WTC11 (cell line): Measurements from ENCODE around the gene AGR2. TPM values are rescaled to one million over a fixed set of nuclear protein-coding genes. Genes with fewer than 3 reads are reported as not detected.

Experiments used
- ATAC-seq: fragments of 200-7000 bp; cut with Tn5 transposase; 2 replicates; pipeline ENCODE4 v1.10.0; 2021; ENCODE audit warnings: mild to moderate bottlenecking, moderate library complexity
- CTCF ChIA-PET: fragments of 300-600 bp; sonication (Branson Sonifier 250); formaldehyde crosslinking; loops from one replicate; lab custom pipeline; 2021; ENCODE audit warnings: antibody characterized with exemption; lab: Charles Lee
- POLR2A ChIA-PET: fragments of 350-600 bp; sonication (Branson Sonifier 250); formaldehyde crosslinking; loops from one replicate; lab custom pipeline; 2021; ENCODE audit warnings: antibody characterized with exemption; lab: Charles Lee
- DNase-seq: peaks from one replicate; pipeline ENCODE4 v3.0.0; 2021; ENCODE audit warnings: low spot score
- H3K27ac Mint-ChIP-seq: 2 replicates; pipeline ENCODE4 v1.8.0; 2021; ENCODE audit warnings: mixed read lengths
- H3K27me3 Mint-ChIP-seq: 2 replicates; pipeline ENCODE4 v1.8.0; 2021; ENCODE audit warnings: low read depth, mild to moderate bottlenecking, moderate library complexity, mixed read lengths
- H3K36me3 Mint-ChIP-seq: 2 replicates; pipeline ENCODE4 v1.8.0; 2021; ENCODE audit warnings: mixed read lengths
- H3K4me1 Mint-ChIP-seq: 2 replicates; pipeline ENCODE4 v1.8.0; 2022; ENCODE audit warnings: mixed read lengths
- H3K4me3 Mint-ChIP-seq: 2 replicates; pipeline ENCODE4 v1.8.0; 2021; ENCODE audit warnings: mild to moderate bottlenecking, moderate library complexity, mixed read lengths
- H3K9me3 Mint-ChIP-seq: 2 replicates; pipeline ENCODE4 v1.8.0; 2021; ENCODE audit warnings: mixed read lengths
- E2F4 ChIP-seq: sonication (generic); formaldehyde crosslinking; IDR thresholded peaks from 2 replicates; pipeline ENCODE4 v1.8.1; 2022; ENCODE audit warnings: low read depth, mild to moderate bottlenecking, moderate library complexity, missing genetic modification reagents, borderline replicate concordance
- E2F5 ChIP-seq: sonication (generic); formaldehyde crosslinking; IDR thresholded peaks from 2 replicates; pipeline ENCODE4 v1.8.1; 2022; ENCODE audit warnings: mild to moderate bottlenecking, moderate library complexity, missing genetic modification reagents
- ETV6 ChIP-seq: sonication (generic); formaldehyde crosslinking; IDR thresholded peaks from 2 replicates; pipeline ENCODE4 v1.8.1; 2022; ENCODE audit warnings: mild to moderate bottlenecking, missing genetic modification reagents
- GTF2I ChIP-seq: fragments of 250-450 bp; sonication (Bioruptor Pico); conservative IDR thresholded peaks from 2 replicates; pipeline ENCODE4 v1.4.0; 2021; ENCODE audit warnings: mild to moderate bottlenecking
- HMGXB4 ChIP-seq: sonication (generic); formaldehyde crosslinking; IDR thresholded peaks from 2 replicates; pipeline ENCODE4 v1.8.1; 2023; ENCODE audit warnings: mild to moderate bottlenecking, moderate library complexity, missing genetic modification reagents
- KAT7 ChIP-seq: sonication (generic); formaldehyde crosslinking; IDR thresholded peaks from 2 replicates; pipeline ENCODE4 v1.8.1; 2023; ENCODE audit warnings: missing genetic modification reagents, mild to moderate bottlenecking, borderline replicate concordance
- NFATC4 ChIP-seq: fragments of 250-450 bp; sonication (Bioruptor Pico); IDR thresholded peaks from 2 replicates; pipeline ENCODE4 v1.9.0; 2021; ENCODE audit warnings: mild to moderate bottlenecking
- NFE2L1 ChIP-seq: sonication (generic); formaldehyde crosslinking; IDR thresholded peaks from 2 replicates; pipeline ENCODE4 v1.8.1; 2023; ENCODE audit warnings: missing genetic modification reagents
- NR2C2 ChIP-seq: sonication (generic); formaldehyde crosslinking; IDR thresholded peaks from 2 replicates; pipeline ENCODE4 v1.8.0; 2022; ENCODE audit warnings: mild to moderate bottlenecking, missing genetic modification reagents
- NR3C1 ChIP-seq: sonication (generic); formaldehyde crosslinking; conservative IDR thresholded peaks from 2 replicates; pipeline ENCODE4 v1.8.1; 2023; ENCODE audit warnings: low read depth, mild to moderate bottlenecking, missing genetic modification reagents
- RORB ChIP-seq: fragments of 250-450 bp; sonication (Bioruptor Pico); IDR thresholded peaks from 2 replicates; pipeline ENCODE4 v1.9.0; 2021; ENCODE audit warnings: mild to moderate bottlenecking
- TCF7 ChIP-seq: sonication (generic); formaldehyde crosslinking; IDR thresholded peaks from 2 replicates; pipeline ENCODE4 v1.8.0; 2022; ENCODE audit warnings: mild to moderate bottlenecking, low read depth, missing genetic modification reagents, moderate library complexity
- ZNF396 ChIP-seq: fragments of 250-450 bp; sonication (Bioruptor Pico); IDR thresholded peaks from 2 replicates; pipeline ENCODE4 v1.8.0; 2021; ENCODE audit warnings: mild to moderate bottlenecking, moderate library complexity, borderline replicate concordance
- ZNF416 ChIP-seq: fragments of 250-450 bp; sonication (Bioruptor Pico); IDR thresholded peaks from 2 replicates; pipeline ENCODE4 v1.9.0; 2021; ENCODE audit warnings: mild to moderate bottlenecking, inconsistent platforms
- ZNF423 ChIP-seq: fragments of 250-450 bp; sonication (Bioruptor Pico); IDR thresholded peaks from 2 replicates; pipeline ENCODE4 v2.1.2; 2022; ENCODE audit warnings: mild to moderate bottlenecking, moderate library complexity
- ZNF425 ChIP-seq: fragments of 250-450 bp; sonication (Bioruptor Pico); conservative IDR thresholded peaks from 2 replicates; pipeline ENCODE4 v1.9.0; 2021; ENCODE audit warnings: mild to moderate bottlenecking
- total RNA-seq: library from RNA; stranded (reverse); gene quantifications from 3 replicates; pipeline ENCODE4 v1.2.3, GENCODE V29; 2021
- TF ChIP-seq, protein P1 (sequence below): sonication (generic); formaldehyde crosslinking; IDR thresholded peaks from 2 replicates; pipeline ENCODE4 v1.8.0; 2023; ENCODE audit warnings: missing genetic modification reagents, mild to moderate bottlenecking, borderline replicate concordance
- TF ChIP-seq, protein P2 (sequence below): fragments of 250-450 bp; sonication (Bioruptor Pico); IDR thresholded peaks from 2 replicates; pipeline ENCODE4 v2.1.2; 2022; ENCODE audit warnings: mild to moderate bottlenecking, moderate library complexity

AGR2 gene
- total RNA-seq, 1 experiment from 2014 or later: 1.6 TPM

DNA sequence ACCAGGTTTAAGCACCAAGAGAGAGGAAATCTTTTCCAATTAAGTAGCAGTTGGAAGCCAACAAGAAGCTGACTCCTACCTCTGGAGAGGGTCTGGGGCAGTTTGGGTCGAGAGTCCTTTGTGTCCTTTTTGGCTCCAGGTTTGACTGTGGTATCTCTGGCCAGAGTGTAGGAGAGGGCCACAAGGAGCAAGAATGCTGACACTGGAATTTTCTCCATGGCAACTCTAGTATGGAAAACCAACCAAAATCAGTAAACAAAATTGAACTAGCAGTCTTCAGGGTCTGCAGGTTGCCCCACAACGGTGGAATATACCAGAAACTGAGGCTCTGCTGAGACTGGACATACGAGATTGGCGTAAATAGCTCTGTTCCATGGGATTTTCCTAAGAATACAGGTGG, 3.2 kb downstream of the AGR2 start (continued):
- TF ChIP-seq RORB (CRISPR knock-in tag): no peak
- TF ChIP-seq HMGXB4: no peak
- no peak for TF ChIP-seq GTF2I (CRISPR knock-in tag)
- TF ChIP-seq NFE2L1 (CRISPR knock-in tag): no peak
- no peak for TF ChIP-seq NR3C1 (CRISPR knock-in tag)
- TF ChIP-seq, protein P1, sequence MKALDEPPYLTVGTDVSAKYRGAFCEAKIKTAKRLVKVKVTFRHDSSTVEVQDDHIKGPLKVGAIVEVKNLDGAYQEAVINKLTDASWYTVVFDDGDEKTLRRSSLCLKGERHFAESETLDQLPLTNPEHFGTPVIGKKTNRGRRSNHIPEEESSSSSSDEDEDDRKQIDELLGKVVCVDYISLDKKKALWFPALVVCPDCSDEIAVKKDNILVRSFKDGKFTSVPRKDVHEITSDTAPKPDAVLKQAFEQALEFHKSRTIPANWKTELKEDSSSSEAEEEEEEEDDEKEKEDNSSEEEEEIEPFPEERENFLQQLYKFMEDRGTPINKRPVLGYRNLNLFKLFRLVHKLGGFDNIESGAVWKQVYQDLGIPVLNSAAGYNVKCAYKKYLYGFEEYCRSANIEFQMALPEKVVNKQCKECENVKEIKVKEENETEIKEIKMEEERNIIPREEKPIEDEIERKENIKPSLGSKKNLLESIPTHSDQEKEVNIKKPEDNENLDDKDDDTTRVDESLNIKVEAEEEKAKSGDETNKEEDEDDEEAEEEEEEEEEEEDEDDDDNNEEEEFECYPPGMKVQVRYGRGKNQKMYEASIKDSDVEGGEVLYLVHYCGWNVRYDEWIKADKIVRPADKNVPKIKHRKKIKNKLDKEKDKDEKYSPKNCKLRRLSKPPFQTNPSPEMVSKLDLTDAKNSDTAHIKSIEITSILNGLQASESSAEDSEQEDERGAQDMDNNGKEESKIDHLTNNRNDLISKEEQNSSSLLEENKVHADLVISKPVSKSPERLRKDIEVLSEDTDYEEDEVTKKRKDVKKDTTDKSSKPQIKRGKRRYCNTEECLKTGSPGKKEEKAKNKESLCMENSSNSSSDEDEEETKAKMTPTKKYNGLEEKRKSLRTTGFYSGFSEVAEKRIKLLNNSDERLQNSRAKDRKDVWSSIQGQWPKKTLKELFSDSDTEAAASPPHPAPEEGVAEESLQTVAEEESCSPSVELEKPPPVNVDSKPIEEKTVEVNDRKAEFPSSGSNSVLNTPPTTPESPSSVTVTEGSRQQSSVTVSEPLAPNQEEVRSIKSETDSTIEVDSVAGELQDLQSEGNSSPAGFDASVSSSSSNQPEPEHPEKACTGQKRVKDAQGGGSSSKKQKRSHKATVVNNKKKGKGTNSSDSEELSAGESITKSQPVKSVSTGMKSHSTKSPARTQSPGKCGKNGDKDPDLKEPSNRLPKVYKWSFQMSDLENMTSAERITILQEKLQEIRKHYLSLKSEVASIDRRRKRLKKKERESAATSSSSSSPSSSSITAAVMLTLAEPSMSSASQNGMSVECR (CRISPR knock-in tag): no peak
- no peak for TF ChIP-seq NR2C2
- TF ChIP-seq ZNF423 (CRISPR knock-in tag): no peak
- no peak for TF ChIP-seq TCF7 (CRISPR knock-in tag)

DNA sequence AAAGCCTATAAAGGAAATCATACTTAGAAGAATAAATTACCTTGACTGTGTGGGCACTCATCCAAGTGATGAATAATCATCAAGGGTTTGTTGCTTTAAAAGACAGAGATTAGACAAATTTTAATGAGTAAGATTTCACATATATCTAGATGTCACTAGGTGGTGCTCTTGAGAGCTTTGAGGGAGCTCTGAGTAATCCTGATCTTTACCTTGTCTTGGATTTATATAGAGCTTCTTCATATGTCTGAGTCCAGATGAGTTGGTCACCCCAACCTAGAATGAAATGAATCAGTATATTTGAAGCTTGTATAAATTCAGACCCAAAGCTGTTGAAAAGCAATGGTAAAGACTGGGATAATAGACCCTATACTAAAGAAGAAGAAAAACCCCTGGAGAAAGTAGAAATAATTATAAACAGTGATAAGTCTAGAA, 3.7 kb downstream of the AGR2 start:
- CTCF ChIA-PET: interaction anchor here (0.6 to 2.3 kb wide), 16 partner anchors 20 to 850 kb away, joined by 3 to 20 read pairs (median 4); no protein-coding TSS in a partner anchor
- TF ChIP-seq NFATC4 (CRISPR knock-in tag) (no peak), ZNF425 (no peak), ZNF396 (CRISPR knock-in tag) (no peak), KAT7 (no peak), ETV6 (CRISPR knock-in tag) (no peak), E2F5 (no peak), ZNF416 (no peak), E2F4 (CRISPR knock-in tag) (no peak)
- TF ChIP-seq, protein P2, sequence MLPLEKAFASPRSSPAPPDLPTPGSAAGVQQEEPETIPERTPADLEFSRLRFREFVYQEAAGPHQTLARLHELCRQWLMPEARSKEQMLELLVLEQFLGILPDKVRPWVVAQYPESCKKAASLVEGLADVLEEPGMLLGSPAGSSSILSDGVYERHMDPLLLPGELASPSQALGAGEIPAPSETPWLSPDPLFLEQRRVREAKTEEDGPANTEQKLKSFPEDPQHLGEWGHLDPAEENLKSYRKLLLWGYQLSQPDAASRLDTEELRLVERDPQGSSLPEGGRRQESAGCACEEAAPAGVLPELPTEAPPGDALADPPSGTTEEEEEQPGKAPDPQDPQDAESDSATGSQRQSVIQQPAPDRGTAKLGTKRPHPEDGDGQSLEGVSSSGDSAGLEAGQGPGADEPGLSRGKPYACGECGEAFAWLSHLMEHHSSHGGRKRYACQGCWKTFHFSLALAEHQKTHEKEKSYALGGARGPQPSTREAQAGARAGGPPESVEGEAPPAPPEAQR (CRISPR knock-in tag): no peak
- TF ChIP-seq, all 79 proteins: peak for 0
- Mint-ChIP-seq H3K9me3 (no peaks in the 10 kb centered on the region), H3K27ac (no peak overlapping the region), H3K36me3 (no peaks in the 10 kb centered on the region), H3K4me3 (no peak overlapping the region), H3K4me1 (peaks cover 18% of the 10 kb centered on the region), H3K27me3 (no peaks in the 10 kb centered on the region)
- POLR2A ChIA-PET: no interaction called here
- DNase-seq (no peak), ATAC-seq (peak; percentile 83)
